ENCODE measurements around the gene VPS26B.

The VPS26B gene

GRCh38 chr11:134230339-134230738, 5.9 kb downstream of the VPS26B start:
- DNase-seq (ENCODE audit: low read depth): no peak
- TF ChIP-seq CTCF (conservative IDR thresholded peaks at IDR 0.05; ENCODE audit: low read depth, low read length): no peak

GRCh38 chr11:134231958-134232659, 7.6 kb downstream of the VPS26B start:
- no peak overlapping the region for H3K4me3 ChIP-seq (ENCODE audit: low read depth, low read length)
- TF ChIP-seq CTCF (conservative IDR thresholded peaks at IDR 0.05; ENCODE audit: low read depth, low read length): no peak
- DNase-seq (ENCODE audit: low read depth): no peak

More at GRCh38 chr11:134230339-134230738, 5.9 kb downstream of the VPS26B start:
- no peak overlapping the region for H3K4me3 ChIP-seq (ENCODE audit: low read depth, low read length)

- no peak overlapping the region for H3K4me3 ChIP-seq (ENCODE audit: low read depth, low read length)
- no peak for DNase-seq (ENCODE audit: low read depth)
- no peak for TF ChIP-seq CTCF (conservative IDR thresholded peaks at IDR 0.05; ENCODE audit: low read depth, low read length)
Observed at GRCh38 chr11:134233729-134234179, 9.3 kb downstream of the VPS26B start.

GRCh38 chr11:134235399-134235798, 10.9 kb downstream of the VPS26B start:
- no peak for TF ChIP-seq CTCF (conservative IDR thresholded peaks at IDR 0.05; ENCODE audit: low read depth, low read length)
- H3K4me3 ChIP-seq (ENCODE audit: low read depth, low read length): no peak overlapping the region
- no peak for DNase-seq (ENCODE audit: low read depth)

GRCh38 chr11:134236834-134237556, 12.5 kb downstream of the VPS26B start:
- TF ChIP-seq CTCF (conservative IDR thresholded peaks at IDR 0.05; ENCODE audit: low read depth, low read length): no peak
- DNase-seq (ENCODE audit: low read depth): no peak
- no peak overlapping the region for H3K4me3 ChIP-seq (ENCODE audit: low read depth, low read length)

- H3K4me3 ChIP-seq (ENCODE audit: low read depth, low read length): no peak overlapping the region
- no peak for DNase-seq (ENCODE audit: low read depth)
- no peak for TF ChIP-seq CTCF (conservative IDR thresholded peaks at IDR 0.05; ENCODE audit: low read depth, low read length)
Observed at GRCh38 chr11:134237557-134237922, 13.1 kb downstream of the VPS26B start.

Measured in choroid plexus epithelial cell (primary cell).